ENCODE measurements around the gene FCAR.
"Not testable (repeated sequence)": the region's sequence is repeated elsewhere in the genome, so short reads cannot be mapped to it uniquely, and the experiment has no call there.

Gene FCAR

GRCh38 chr19:54858476-54858875 is 15.6 kb upstream of the FCAR start:
- H3K4me1 ChIP-seq (ENCODE audit: insufficient read depth, low read length); H3K36me3 ChIP-seq (ENCODE audit: insufficient read depth, low read length); H3K27me3 ChIP-seq (ENCODE audit: control insufficient read depth in 1 of 2, insufficient read depth in 2 of 2, low read length in 2 of 2); H3K9ac ChIP-seq (ENCODE audit: low read length); H3K9me3 ChIP-seq (ENCODE audit: low read length); H3K4me3 ChIP-seq (ENCODE audit: low read depth in 1 of 2, low read length in 2 of 2); H3K27ac ChIP-seq (ENCODE audit: low read depth, low read length): not testable (repeated sequence)

GRCh38 chr19:54859421-54859820 is 14.6 kb upstream of the FCAR start:
- H3K4me1 ChIP-seq (ENCODE audit: insufficient read depth, low read length); H3K27me3 ChIP-seq (ENCODE audit: control insufficient read depth in 1 of 2, insufficient read depth in 2 of 2, low read length in 2 of 2); H3K9me3 ChIP-seq (ENCODE audit: low read length); H3K4me3 ChIP-seq (ENCODE audit: low read depth in 1 of 2, low read length in 2 of 2); H3K9ac ChIP-seq (ENCODE audit: low read length); H3K27ac ChIP-seq (ENCODE audit: low read depth, low read length); H3K36me3 ChIP-seq (ENCODE audit: insufficient read depth, low read length): not testable (repeated sequence)

- not testable (repeated sequence) for H3K27me3 ChIP-seq (ENCODE audit: control insufficient read depth in 1 of 2, insufficient read depth in 2 of 2, low read length in 2 of 2); H3K27ac ChIP-seq (ENCODE audit: low read depth, low read length)
These were observed 10.6 kb upstream of the FCAR start for GRCh38 chr19:54863459-54863858.

GRCh38 chr19:54871696-54872095 is 2.3 kb upstream of the FCAR start:
- no peaks in the 10 kb centered on the region for H3K4me1 ChIP-seq (ENCODE audit: insufficient read depth, low read length)
- no peak overlapping the region for H3K4me3 ChIP-seq (ENCODE audit: low read depth in 1 of 2, low read length in 2 of 2)
- H3K9me3 ChIP-seq (ENCODE audit: low read length), result no peaks in the 10 kb centered on the region
- no peaks in the 10 kb centered on the region for H3K27me3 ChIP-seq (ENCODE audit: control insufficient read depth in 1 of 2, insufficient read depth in 2 of 2, low read length in 2 of 2)
- H3K27ac ChIP-seq (ENCODE audit: low read depth, low read length), result no peak overlapping the region
- no peak overlapping the region for H3K9ac ChIP-seq (ENCODE audit: low read length)
- H3K36me3 ChIP-seq (ENCODE audit: insufficient read depth, low read length), result no peaks in the 10 kb centered on the region

More at GRCh38 chr19:54863459-54863858, 10.6 kb upstream of the FCAR start:
- not testable (repeated sequence) for H3K4me3 ChIP-seq (ENCODE audit: low read depth in 1 of 2, low read length in 2 of 2); H3K9me3 ChIP-seq (ENCODE audit: low read length); H3K9ac ChIP-seq (ENCODE audit: low read length); H3K4me1 ChIP-seq (ENCODE audit: insufficient read depth, low read length); H3K36me3 ChIP-seq (ENCODE audit: insufficient read depth, low read length)

GRCh38 chr19:54875506-54875905 is 1.5 kb downstream of the FCAR start:
- H3K4me3 ChIP-seq (ENCODE audit: low read depth in 1 of 2, low read length in 2 of 2), result no peak overlapping the region
- no peaks in the 10 kb centered on the region for H3K4me1 ChIP-seq (ENCODE audit: insufficient read depth, low read length)
- no peak overlapping the region for H3K27ac ChIP-seq (ENCODE audit: low read depth, low read length)
- no peaks in the 10 kb centered on the region for H3K36me3 ChIP-seq (ENCODE audit: insufficient read depth, low read length)
- no peaks in the 10 kb centered on the region for H3K9me3 ChIP-seq (ENCODE audit: low read length)
- no peaks in the 10 kb centered on the region for H3K27me3 ChIP-seq (ENCODE audit: control insufficient read depth in 1 of 2, insufficient read depth in 2 of 2, low read length in 2 of 2)
- H3K9ac ChIP-seq (ENCODE audit: low read length), result no peak overlapping the region

GRCh38 chr19:54877471-54877870 is 3.4 kb downstream of the FCAR start:
- H3K27ac ChIP-seq (ENCODE audit: low read depth, low read length), result no peak overlapping the region
- peaks cover 0 to 5% of the 10 kb centered on the region in 2 donors for H3K27me3 ChIP-seq (ENCODE audit: control insufficient read depth in 1 of 2, insufficient read depth in 2 of 2, low read length in 2 of 2)

GRCh38 chr19:54881884-54882283 is 7.8 kb downstream of the FCAR start:
- no peaks in the 10 kb centered on the region for H3K4me1 ChIP-seq (ENCODE audit: insufficient read depth, low read length)
- no peaks in the 10 kb centered on the region for H3K36me3 ChIP-seq (ENCODE audit: insufficient read depth, low read length)
- peaks cover 0 to 5% of the 10 kb centered on the region in 2 donors for H3K27me3 ChIP-seq (ENCODE audit: control insufficient read depth in 1 of 2, insufficient read depth in 2 of 2, low read length in 2 of 2)
- H3K4me3 ChIP-seq (ENCODE audit: low read depth in 1 of 2, low read length in 2 of 2), result no peak overlapping the region
- no peak overlapping the region for H3K27ac ChIP-seq (ENCODE audit: low read depth, low read length)
- no peak overlapping the region for H3K9ac ChIP-seq (ENCODE audit: low read length)
- H3K9me3 ChIP-seq (ENCODE audit: low read length), result no peaks in the 10 kb centered on the region

More at GRCh38 chr19:54877471-54877870, 3.4 kb downstream of the FCAR start:
- no peak overlapping the region for H3K9ac ChIP-seq (ENCODE audit: low read length)
- H3K36me3 ChIP-seq (ENCODE audit: insufficient read depth, low read length), result no peaks in the 10 kb centered on the region
- no peaks in the 10 kb centered on the region for H3K9me3 ChIP-seq (ENCODE audit: low read length)
- H3K4me1 ChIP-seq (ENCODE audit: insufficient read depth, low read length), result no peaks in the 10 kb centered on the region
- H3K4me3 ChIP-seq (ENCODE audit: low read depth in 1 of 2, low read length in 2 of 2), result no peak overlapping the region

GRCh38 chr19:54882758-54883157 is 8.7 kb downstream of the FCAR start:
- H3K27me3 ChIP-seq (ENCODE audit: control insufficient read depth in 1 of 2, insufficient read depth in 2 of 2, low read length in 2 of 2), result peaks cover 0 to 5% of the 10 kb centered on the region in 2 donors
- H3K9me3 ChIP-seq (ENCODE audit: low read length), result no peaks in the 10 kb centered on the region

GRCh38 chr19:54883228-54883627 is 9.2 kb downstream of the FCAR start:
- Histone ChIP-seq H3K36me3 (ENCODE audit: insufficient read depth, low read length) (no peaks in the 10 kb centered on the region), H3K27me3 (ENCODE audit: control insufficient read depth in 1 of 2, insufficient read depth in 2 of 2, low read length in 2 of 2) (peaks cover 0 to 5% of the 10 kb centered on the region in 2 donors)

More at GRCh38 chr19:54882758-54883157, 8.7 kb downstream of the FCAR start:
- Histone ChIP-seq H3K9ac (ENCODE audit: low read length) (no peak overlapping the region), H3K36me3 (ENCODE audit: insufficient read depth, low read length) (no peaks in the 10 kb centered on the region), H3K27ac (ENCODE audit: low read depth, low read length) (no peak overlapping the region), H3K4me3 (ENCODE audit: low read depth in 1 of 2, low read length in 2 of 2) (no peak overlapping the region), H3K4me1 (ENCODE audit: insufficient read depth, low read length) (no peaks in the 10 kb centered on the region)

GRCh38 chr19:54888239-54888638 is 14.2 kb downstream of the FCAR start:
- no peak overlapping the region for H3K27ac ChIP-seq (ENCODE audit: low read depth, low read length)
- H3K36me3 ChIP-seq (ENCODE audit: insufficient read depth, low read length), result no peaks in the 10 kb centered on the region
- no peak overlapping the region for H3K4me3 ChIP-seq (ENCODE audit: low read depth in 1 of 2, low read length in 2 of 2)
- H3K4me1 ChIP-seq (ENCODE audit: insufficient read depth, low read length), result no peaks in the 10 kb centered on the region
- H3K9ac ChIP-seq (ENCODE audit: low read length), result no peak overlapping the region
- H3K27me3 ChIP-seq (ENCODE audit: control insufficient read depth in 1 of 2, insufficient read depth in 2 of 2, low read length in 2 of 2), result no peaks in the 10 kb centered on the region
- H3K9me3 ChIP-seq (ENCODE audit: low read length), result no peaks in the 10 kb centered on the region

More at GRCh38 chr19:54883228-54883627, 9.2 kb downstream of the FCAR start:
- H3K4me3 ChIP-seq (ENCODE audit: low read depth in 1 of 2, low read length in 2 of 2), result no peak overlapping the region
- H3K9ac ChIP-seq (ENCODE audit: low read length), result no peak overlapping the region
- no peaks in the 10 kb centered on the region for H3K9me3 ChIP-seq (ENCODE audit: low read length)
- no peaks in the 10 kb centered on the region for H3K4me1 ChIP-seq (ENCODE audit: insufficient read depth, low read length)
- no peak overlapping the region for H3K27ac ChIP-seq (ENCODE audit: low read depth, low read length)

- no peaks in the 10 kb centered on the region for H3K27me3 ChIP-seq (ENCODE audit: control insufficient read depth in 1 of 2, insufficient read depth in 2 of 2, low read length in 2 of 2)
- H3K9me3 ChIP-seq (ENCODE audit: low read length), result no peaks in the 10 kb centered on the region
- no peak overlapping the region for H3K27ac ChIP-seq (ENCODE audit: low read depth, low read length)
- H3K9ac ChIP-seq (ENCODE audit: low read length), result no peak overlapping the region
- H3K4me3 ChIP-seq (ENCODE audit: low read depth in 1 of 2, low read length in 2 of 2), result no peak overlapping the region
- H3K4me1 ChIP-seq (ENCODE audit: insufficient read depth, low read length), result no peaks in the 10 kb centered on the region
- H3K36me3 ChIP-seq (ENCODE audit: insufficient read depth, low read length), result no peaks in the 10 kb centered on the region
These were observed 15.5 kb downstream of the FCAR start for GRCh38 chr19:54889566-54889965.

GRCh38 chr19:54893406-54893805 is 19.4 kb downstream of the FCAR start:
- no peaks in the 10 kb centered on the region for H3K4me1 ChIP-seq (ENCODE audit: insufficient read depth, low read length)
- no peak overlapping the region for H3K9ac ChIP-seq (ENCODE audit: low read length)
- no peaks in the 10 kb centered on the region for H3K27me3 ChIP-seq (ENCODE audit: control insufficient read depth in 1 of 2, insufficient read depth in 2 of 2, low read length in 2 of 2)
- no peak overlapping the region for H3K4me3 ChIP-seq (ENCODE audit: low read depth in 1 of 2, low read length in 2 of 2)
- no peak overlapping the region for H3K27ac ChIP-seq (ENCODE audit: low read depth, low read length)
- no peaks in the 10 kb centered on the region for H3K36me3 ChIP-seq (ENCODE audit: insufficient read depth, low read length)
- H3K9me3 ChIP-seq (ENCODE audit: low read length), result no peaks in the 10 kb centered on the region

All from muscle layer of colon (tissue), 2 donors.